H1 (cell line): ENCODE results near the gene PHLDA2. TPM values are rescaled to one million over a fixed set of nuclear protein-coding genes. Genes with fewer than 3 reads are reported as not detected.
"Not testable (repeated sequence)": the region's sequence is repeated elsewhere in the genome, so short reads cannot be mapped to it uniquely, and the experiment has no call there.

Experiments
- CTCF ChIA-PET: fragments of 300-600 bp; sonication (Branson Sonifier 250); formaldehyde crosslinking; loops from one replicate; lab custom pipeline; 2021; ENCODE audit not compliant: partially characterized antibody; lab: Charles Lee
- POLR2A ChIA-PET: fragments of 300-600 bp; sonication (Branson Sonifier 250); formaldehyde crosslinking; loops from one replicate; lab custom pipeline; 2021; ENCODE audit warnings: inconsistent platforms; ENCODE audit not compliant: partially characterized antibody; lab: Charles Lee
- DNase-seq, 2 experiments: peaks; one replicate each; pipeline versions ENCODE4 v3.0.0 to v3.0.0-alpha.2; 2010 to 2022; ENCODE audit warnings: low spot score in 2 of 2, low read depth in 1 of 2, mixed read lengths in 1 of 2
- FAIRE-seq: peaks from 2 replicates; lab custom pipeline; 2011; peaks lifted over from hg19 to GRCh38; lab: Jason Lieb, UNC
- H2AFZ ChIP-seq: 2 replicates; pipeline ENCODE4 v1.8.1; 2012; ENCODE audit warnings: low read length, inconsistent platforms
- H2AK5ac ChIP-seq: 2 replicates; pipeline ENCODE4 v1.6.1; 2013; ENCODE audit warnings: low read depth, low read length
- H2BK120ac ChIP-seq: replicated peaks from 2 replicates; pipeline ENCODE3; 2013; ENCODE audit warnings: low read depth, low read length, inconsistent platforms
- H2BK12ac ChIP-seq: 2 replicates; pipeline ENCODE4 v1.6.1; 2013; ENCODE audit warnings: low read depth, low read length
- H2BK15ac ChIP-seq: 2 replicates; pipeline ENCODE4 v1.6.1; 2013; ENCODE audit warnings: low read length
- H2BK20ac ChIP-seq: 2 replicates; pipeline ENCODE4 v1.6.1; 2013; ENCODE audit warnings: low read length
- H2BK5ac ChIP-seq: 2 replicates; pipeline ENCODE4 v1.6.1; 2013; ENCODE audit warnings: low read depth, low read length
- H3K14ac ChIP-seq: 2 replicates; pipeline ENCODE4 v1.6.1; 2013; ENCODE audit warnings: inconsistent platforms; ENCODE audit not compliant: insufficient read length
- H3K18ac ChIP-seq: 2 replicates; pipeline ENCODE4 v1.6.1; 2013; ENCODE audit warnings: low read length; ENCODE audit errors: extremely low read depth
- H3K23ac ChIP-seq: 2 replicates; pipeline ENCODE4 v1.6.1; 2013; ENCODE audit warnings: inconsistent platforms; ENCODE audit not compliant: insufficient read length
- H3K23me2 ChIP-seq: 2 replicates; pipeline ENCODE4 v1.6.1; 2013; ENCODE audit warnings: low read depth, low read length
- H3K27ac ChIP-seq: 2 replicates; pipeline ENCODE4 v1.6.1; 2011; ENCODE audit warnings: low read depth, low read length, inconsistent platforms
- H3K27me3 ChIP-seq, 4 experiments: replicated peaks in 1 of 4; 1 replicate in 1 of 4; 2 replicates in 3 of 4; pipeline versions ENCODE4 v1.6.1 to v1.8.1; 2011 to 2013; ENCODE audit warnings: low read length in 3 of 4, mild to moderate bottlenecking in 3 of 4, inconsistent platforms in 2 of 4, mixed read lengths in 2 of 4, moderate library complexity in 1 of 4; ENCODE audit not compliant: control insufficient read depth in 3 of 4, insufficient read depth in 3 of 4; ENCODE audit errors: extremely low read depth in 1 of 4
- H3K36me3 ChIP-seq, 4 experiments: 2 replicates each; pipeline versions ENCODE4 v1.6.1 to v1.8.1; 2011 to 2013; ENCODE audit warnings: mild to moderate bottlenecking in 4 of 4, low read length in 3 of 4, moderate library complexity in 2 of 4, control low read depth in 1 of 4, inconsistent platforms in 1 of 4; ENCODE audit not compliant: insufficient read depth in 4 of 4, control insufficient read depth in 2 of 4
- H3K4ac ChIP-seq: replicated peaks from 2 replicates; pipeline ENCODE3; 2013; ENCODE audit warnings: low read length, low read depth, mixed read lengths, inconsistent platforms; ENCODE audit not compliant: insufficient read length
- H3K4me1 ChIP-seq, 4 experiments: replicated peaks in 1 of 4; 1 replicate in 1 of 4; 2 replicates in 3 of 4; pipeline versions ENCODE4 v1.6.1 to v1.8.1; 2011 to 2013; ENCODE audit warnings: low read length in 3 of 4, inconsistent platforms in 2 of 4, mixed read lengths in 1 of 4; ENCODE audit not compliant: insufficient read depth in 4 of 4, control insufficient read depth in 3 of 4
- H3K4me2 ChIP-seq, 2 experiments: 2 replicates each; pipeline versions ENCODE4 v1.6.1 to v1.8.1; 2011 to 2013; ENCODE audit warnings: low read depth in 2 of 2, low read length in 2 of 2, control low read depth in 1 of 2, inconsistent platforms in 1 of 2, mild to moderate bottlenecking in 1 of 2; ENCODE audit not compliant: insufficient read depth in 1 of 2
- H3K4me3 ChIP-seq, 4 experiments: fragments of 200-600, 300-600 bp in 1 of 4; sonication (generic), shearing (Covaris generic), sonication (Bioruptor Twin) in 1 of 4; 2 replicates each; pipeline versions ENCODE4 v1.5.1 to v1.8.1; 2011 to 2016; ENCODE audit warnings: low read length in 4 of 4, low read depth in 3 of 4, control low read depth in 2 of 4, inconsistent platforms in 2 of 4, mild to moderate bottlenecking in 2 of 4, mixed read lengths in 1 of 4, moderate library complexity in 1 of 4; ENCODE audit not compliant: insufficient read depth in 2 of 4; ENCODE audit errors: extremely low read depth in 1 of 4
- H3K56ac ChIP-seq: replicated peaks from 2 replicates; pipeline ENCODE3; 2013; ENCODE audit warnings: low read depth, mild to moderate bottlenecking, mixed read lengths, low read length, inconsistent platforms; ENCODE audit not compliant: insufficient read length
- H3K79me1 ChIP-seq: 2 replicates; pipeline ENCODE4 v1.6.1; 2013; ENCODE audit warnings: low read depth, low read length, control low read depth
- H3K79me2 ChIP-seq, 2 experiments: 2 replicates each; pipeline versions ENCODE4 v1.6.1 to v1.8.1; 2012 to 2013; ENCODE audit warnings: low read length in 2 of 2, mild to moderate bottlenecking in 2 of 2, inconsistent platforms in 1 of 2; ENCODE audit not compliant: insufficient read depth in 2 of 2, control insufficient read depth in 1 of 2
- H3K9ac ChIP-seq, 4 experiments: replicated peaks in 1 of 4; 1 replicate in 1 of 4; 2 replicates in 3 of 4; pipeline versions ENCODE4 v1.6.1 to v1.8.1; 2011 to 2013; ENCODE audit warnings: low read depth in 3 of 4, low read length in 3 of 4, control low read depth in 2 of 4, mild to moderate bottlenecking in 2 of 4, moderate library complexity in 2 of 4, inconsistent platforms in 1 of 4; ENCODE audit errors: extremely low read depth in 1 of 4
- H3K9me3 ChIP-seq, 2 experiments: 2 replicates each; pipeline versions ENCODE4 v1.6.1 to v1.8.1; 2012 to 2013; ENCODE audit warnings: mild to moderate bottlenecking in 2 of 2, moderate library complexity in 2 of 2, control low read depth in 1 of 2, inconsistent platforms in 1 of 2, low read depth in 1 of 2, low read length in 1 of 2, mixed read lengths in 1 of 2; ENCODE audit not compliant: insufficient read depth in 2 of 2
- H4K20me1 ChIP-seq, 2 experiments: replicated peaks in 1 of 2; 2 replicates each; pipeline versions ENCODE3 to v1.8.1; 2011 to 2013; ENCODE audit warnings: inconsistent platforms in 2 of 2, low read length in 2 of 2, mild to moderate bottlenecking in 1 of 2; ENCODE audit not compliant: insufficient read depth in 2 of 2, control insufficient read depth in 1 of 2
- H4K5ac ChIP-seq: 2 replicates; pipeline ENCODE4 v1.6.1; 2013; ENCODE audit warnings: low read length, low read depth, mixed read lengths, inconsistent platforms; ENCODE audit not compliant: insufficient read length
- H4K8ac ChIP-seq: 2 replicates; pipeline ENCODE4 v1.8.0; 2013; ENCODE audit warnings: mild to moderate bottlenecking, moderate library complexity, low read length, inconsistent platforms; ENCODE audit not compliant: insufficient read depth; ENCODE audit errors: extremely low read depth
- H4K91ac ChIP-seq: replicated peaks from 2 replicates; pipeline ENCODE3; 2013; ENCODE audit warnings: low read length, mixed read lengths, inconsistent platforms; ENCODE audit not compliant: insufficient read length
- BACH1 ChIP-seq: IDR thresholded peaks from 2 replicates; pipeline ENCODE4 v1.6.1; 2012; ENCODE audit warnings: low read length, improper control_type of control experiment
- WGBS, 2 experiments: shearing (Covaris generic) in 1 of 2; methylation state at CpG; one replicate each; pipeline versions ENCODE4 v1.1.6 to v1.1.7; 2013 to 2015; ENCODE audit warnings: low lambda C conversion rate in 2 of 2, mixed read lengths in 2 of 2, inconsistent platforms in 1 of 2, low coverage in 1 of 2, missing lambda C conversion rate in 1 of 2; ENCODE audit not compliant: insufficient replicate concordance in 2 of 2, insufficient coverage in 1 of 2, insufficient read length in 1 of 2; ENCODE audit errors: extremely low coverage in 1 of 2, missing lambda C conversion rate in 1 of 2; 5-methylcytosine and 5-hydroxymethylcytosine counted together
- polyA plus RNA-seq, 7 experiments: library from polyadenylated mRNA; depleted of rRNA in 3 of 7; stranded (reverse) in 5 of 7; unstranded in 2 of 7; fragments of >200 nt in 5 of 7; fragments of 200-250 nt in 2 of 7; gene quantifications; 1 replicate in 5 of 7; 2 replicates in 1 of 7; 4 replicates in 1 of 7; pipeline versions ENCODE4 v1.2.1 to v1.2.3, GENCODE V29; 2011 to 2013; ENCODE audit warnings: missing spikeins in 2 of 7, mixed read lengths in 2 of 7
- total RNA-seq: library from RNA; stranded (reverse); fragmentation: NEBNext Ultra II Directional; extraction: Animal tissue kit (Norgen Biotek cat#: 25700); gene quantifications from 2 replicates; pipeline ENCODE4 v1.2.1, GENCODE V29; 2021

Gene PHLDA2
- total and polyA plus RNA-seq, 2 of the 8 experiments (the other 6 are each of a cell fraction or from before 2014, with no cell fraction given) = 5.2 to 7.6 TPM

DNA sequence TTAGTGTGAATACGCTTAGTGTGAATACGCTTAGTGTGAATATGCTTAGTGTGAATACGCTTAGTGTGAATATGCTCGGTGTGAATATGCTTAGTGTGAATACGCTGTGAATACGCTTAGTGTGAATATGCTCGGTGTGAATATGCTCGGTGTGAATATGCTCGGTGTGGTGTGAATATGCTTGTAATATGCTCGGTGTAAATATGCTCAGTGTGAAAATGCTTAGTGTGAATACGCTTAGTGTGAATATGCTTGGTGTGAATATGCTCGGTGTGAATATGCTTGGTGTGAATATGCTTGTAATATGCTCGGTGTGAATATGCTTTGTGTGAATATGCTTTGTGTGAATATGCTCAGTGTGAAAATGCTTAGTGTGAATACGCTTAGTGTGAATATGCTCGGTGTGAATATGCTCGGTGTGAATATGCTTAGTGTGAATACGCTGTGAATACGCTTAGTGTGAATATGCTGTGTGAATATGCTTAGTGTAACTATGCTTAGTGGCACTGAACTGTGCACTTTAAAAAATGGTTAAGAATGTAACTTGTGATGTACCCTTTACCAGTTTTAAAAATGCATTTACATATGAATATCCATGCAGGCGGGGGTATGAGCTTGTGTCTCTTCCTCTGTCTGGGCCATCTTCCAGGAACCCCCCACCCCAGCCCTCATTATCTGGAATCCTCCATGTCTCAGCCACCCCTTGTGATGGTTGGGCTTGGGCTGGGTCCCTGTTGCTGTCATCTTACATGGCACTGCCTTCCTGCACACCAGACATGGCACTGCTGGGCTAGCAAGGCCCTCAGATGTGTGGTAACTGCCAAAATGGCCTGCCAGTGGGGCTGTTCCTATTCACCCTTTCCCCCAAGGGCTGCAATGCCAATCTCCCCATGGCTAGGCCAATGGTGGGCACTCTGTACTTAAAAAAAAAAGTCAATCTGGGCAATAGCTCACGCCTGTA lies 9.5 kb upstream of the PHLDA2 start:
- not testable (repeated sequence) for H3K36me3 ChIP-seq, DNase-seq, H3K14ac ChIP-seq, H4K8ac ChIP-seq, H3K9ac ChIP-seq, H3K4me2 ChIP-seq, H3K79me2 ChIP-seq, H3K27me3 ChIP-seq, H3K23ac ChIP-seq, H3K27ac ChIP-seq, H3K18ac ChIP-seq, H2BK15ac ChIP-seq, H4K20me1 ChIP-seq, H2BK120ac ChIP-seq, H3K4me1 ChIP-seq, H3K79me1 ChIP-seq, H2AK5ac ChIP-seq, H2BK20ac ChIP-seq, H3K4me3 ChIP-seq, FAIRE-seq, H4K91ac ChIP-seq, H2AFZ ChIP-seq, H4K5ac ChIP-seq, H3K4ac ChIP-seq, H2BK5ac ChIP-seq, H3K23me2 ChIP-seq, H3K56ac ChIP-seq, H2BK12ac ChIP-seq
- peak; percentile 70; the same call in 1 of the 2 replicates for TF ChIP-seq BACH1
- peaks cover 16 to 26% of the 10 kb centered on the region in 2 experiments for H3K9me3 ChIP-seq
- 89% methylated on average over 20 of the region's 20 CpGs; no CpG with 5 or more reads in 1 of the 2 experiments for WGBS, 2 experiments
- CTCF ChIA-PET = interaction anchor here (0.6 to 1.5 kb wide), 2 partner anchors 9 to 29 kb away, joined by 3 to 8 read pairs; partner anchors contain the start of gene PHLDA2
- POLR2A ChIA-PET = interaction anchor here (0.6 to 0.9 kb wide), 4 partner anchors 9 to 600 kb away, joined by 3 to 5 read pairs (median 3); no protein-coding TSS in a partner anchor
